ENCODE measurements around the gene MGA.

MGA gene

DNA sequence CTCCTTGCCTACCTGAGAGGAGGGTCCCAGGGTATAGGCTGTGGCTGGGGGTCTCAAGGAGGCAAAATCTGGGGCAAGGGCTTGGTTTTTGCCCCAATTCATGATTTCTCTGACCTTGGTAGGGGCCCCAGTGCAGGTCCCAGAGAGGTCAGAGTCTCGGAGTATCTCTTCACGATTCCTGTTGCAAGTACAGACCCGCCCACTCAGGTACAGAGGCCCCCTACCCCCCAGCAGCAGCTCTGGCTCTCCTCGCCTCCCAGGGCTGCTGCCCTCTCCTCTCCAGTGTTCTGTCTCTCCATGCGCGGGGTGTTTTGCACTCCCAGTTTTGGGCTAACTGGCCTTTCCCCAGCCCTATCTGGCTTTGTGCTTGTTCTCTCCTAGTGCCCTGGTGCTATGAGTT is 162.3 kb downstream of the MGA start:
- TF ChIP-seq, protein P1, sequence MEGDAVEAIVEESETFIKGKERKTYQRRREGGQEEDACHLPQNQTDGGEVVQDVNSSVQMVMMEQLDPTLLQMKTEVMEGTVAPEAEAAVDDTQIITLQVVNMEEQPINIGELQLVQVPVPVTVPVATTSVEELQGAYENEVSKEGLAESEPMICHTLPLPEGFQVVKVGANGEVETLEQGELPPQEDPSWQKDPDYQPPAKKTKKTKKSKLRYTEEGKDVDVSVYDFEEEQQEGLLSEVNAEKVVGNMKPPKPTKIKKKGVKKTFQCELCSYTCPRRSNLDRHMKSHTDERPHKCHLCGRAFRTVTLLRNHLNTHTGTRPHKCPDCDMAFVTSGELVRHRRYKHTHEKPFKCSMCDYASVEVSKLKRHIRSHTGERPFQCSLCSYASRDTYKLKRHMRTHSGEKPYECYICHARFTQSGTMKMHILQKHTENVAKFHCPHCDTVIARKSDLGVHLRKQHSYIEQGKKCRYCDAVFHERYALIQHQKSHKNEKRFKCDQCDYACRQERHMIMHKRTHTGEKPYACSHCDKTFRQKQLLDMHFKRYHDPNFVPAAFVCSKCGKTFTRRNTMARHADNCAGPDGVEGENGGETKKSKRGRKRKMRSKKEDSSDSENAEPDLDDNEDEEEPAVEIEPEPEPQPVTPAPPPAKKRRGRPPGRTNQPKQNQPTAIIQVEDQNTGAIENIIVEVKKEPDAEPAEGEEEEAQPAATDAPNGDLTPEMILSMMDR (IDR thresholded peaks at IDR 0.05; ENCODE audit: insufficient read depth, low read depth, low read length, missing control alignments) = no peak
- no peak overlapping the region for H3K4me3 ChIP-seq (ENCODE audit: low read depth, low read length)
- no peak for DNase-seq (ENCODE audit: low read depth)

Measured in GM12865 (cell line).